K562 (cell line): Measurements from ENCODE around the gene NUP188. TPM values are rescaled to one million over a fixed set of nuclear protein-coding genes. Genes with fewer than 3 reads are reported as not detected.

Source experiments
- ATAC-seq: fragments of 200-7000 bp; cut with Tn5 transposase; 3 replicates; pipeline ENCODE4 v1.9.1; 2020; ENCODE audit warnings: moderate library complexity
- BruUV-seq: library from RNA; stranded (reverse); fragments of 400-500 nt; replicated peaks from 2 replicates; lab custom pipeline; 2021; lab: Mats Ljungman, UMichigan
- CTCF ChIA-PET: fragments of 300-600 bp; formaldehyde crosslinking; extraction: SDS; loops from one replicate; lab custom pipeline; 2021; ENCODE audit warnings: low intra/inter-chr PET ratio; lab: Yijun Ruan, JAX
- POLR2A ChIA-PET: fragments of 300-600, 350-650 bp; sonication (Branson Sonifier 250); formaldehyde crosslinking; extraction: SDS; loops from one replicate; lab custom pipeline; 2021; ENCODE audit warnings: antibody characterized with exemption, inconsistent platforms; lab: Yijun Ruan, JAX
- DNase-seq, 4 experiments: peaks; one replicate each; pipeline versions ENCODE4 v3.0.0 to v3.0.0-alpha.2; 2011 to 2018; ENCODE audit warnings: low spot score in 3 of 4, mixed read lengths in 3 of 4; ENCODE audit errors: extremely low read depth in 1 of 4
- FAIRE-seq: peaks from 2 replicates; lab custom pipeline; 2011; peaks lifted over from hg19 to GRCh38; lab: Jason Lieb, UNC
- H2AFZ ChIP-seq: 2 replicates; pipeline ENCODE4 v1.6.0; 2011; ENCODE audit warnings: low read depth, low read length, control low read depth, inconsistent platforms
- H3K27ac ChIP-seq: fragments of 200-600 bp; 3 replicates; pipeline ENCODE4 v1.8.0; 2011; ENCODE audit warnings: low read depth, mild to moderate bottlenecking, control low read depth, inconsistent platforms, low read length, moderate library complexity, mixed read lengths; ENCODE audit errors: extremely low read depth
- H3K27me3 ChIP-seq, 2 experiments: fragments of 300-600 bp in 1 of 2; 2 replicates in 1 of 2; 3 replicates in 1 of 2; pipeline versions ENCODE4 v1.6.0 to v1.8.0; 2011; ENCODE audit warnings: inconsistent platforms in 2 of 2, low read length in 2 of 2, mild to moderate bottlenecking in 1 of 2, mixed read lengths in 1 of 2, moderate library complexity in 1 of 2; ENCODE audit not compliant: control insufficient read depth in 2 of 2, insufficient read depth in 2 of 2
- H3K36me3 ChIP-seq: fragments of 300-600 bp; 3 replicates; pipeline ENCODE4 v1.8.0; 2011; ENCODE audit warnings: mild to moderate bottlenecking, low read length, inconsistent platforms; ENCODE audit not compliant: control insufficient read depth, insufficient read depth
- H3K4me1 ChIP-seq, 2 experiments: fragments of 200-600 bp in 1 of 2; replicated peaks in 1 of 2; 2 replicates in 1 of 2; 3 replicates in 1 of 2; pipeline versions ENCODE4 v1.5.1 to v1.8.0; 2011; ENCODE audit warnings: inconsistent platforms in 2 of 2, low read length in 2 of 2, mild to moderate bottlenecking in 1 of 2, mixed read lengths in 1 of 2, moderate library complexity in 1 of 2; ENCODE audit not compliant: control insufficient read depth in 2 of 2, insufficient read depth in 2 of 2
- H3K4me2 ChIP-seq: 2 replicates; pipeline ENCODE4 v1.6.1; 2011; ENCODE audit warnings: low read length, control low read depth, inconsistent platforms, mixed read lengths; ENCODE audit not compliant: insufficient read depth
- H3K4me3 ChIP-seq: fragments of 200-600 bp; sonication (generic), shearing (Covaris generic); 2 replicates; pipeline ENCODE4 v1.5.1; 2016; ENCODE audit warnings: control low read depth, inconsistent platforms
- H3K79me2 ChIP-seq: fragments of 200-600 bp; 3 replicates; pipeline ENCODE4 v1.8.0; 2011; ENCODE audit warnings: low read length, inconsistent platforms; ENCODE audit not compliant: control insufficient read depth, insufficient read depth
- H3K9ac ChIP-seq, 2 experiments: 2 replicates each; pipeline versions ENCODE4 v1.6.0 to v1.6.1; 2011; ENCODE audit warnings: low read depth in 2 of 2, low read length in 2 of 2, control low read depth in 1 of 2, inconsistent platforms in 1 of 2, mild to moderate bottlenecking in 1 of 2, mixed read lengths in 1 of 2; ENCODE audit not compliant: insufficient read depth in 1 of 2
- H3K9me1 ChIP-seq: one replicate; pipeline ENCODE4 v1.6.0; 2011; ENCODE audit warnings: inconsistent platforms, mild to moderate bottlenecking, low read length, moderate library complexity; ENCODE audit not compliant: control insufficient read depth, insufficient read depth
- H3K9me3 ChIP-seq: replicated peaks from 2 replicates; pipeline ENCODE4 v1.5.1; 2011; ENCODE audit warnings: low read depth, low read length, inconsistent platforms; ENCODE audit not compliant: control insufficient read depth, insufficient read depth
- H4K20me1 ChIP-seq: replicated peaks from 2 replicates; pipeline ENCODE4 v1.6.1; 2011; ENCODE audit warnings: low read length, inconsistent platforms, mixed read lengths; ENCODE audit not compliant: control insufficient read depth, insufficient read depth
- ARID1B ChIP-seq: fragments of 450-650 bp; IDR thresholded peaks from 2 replicates; pipeline ENCODE4 v1.6.1; 2016; ENCODE audit warnings: antibody characterized with exemption, mild to moderate bottlenecking, inconsistent platforms
- MYNN ChIP-seq, 2 experiments: sonication (generic); formaldehyde crosslinking in 1 of 2; IDR thresholded peaks; 2 replicates each; pipeline versions ENCODE4 v1.5.0 to v1.6.1; 2016 to 2020; ENCODE audit warnings: antibody characterized with exemption in 1 of 2, missing genetic modification reagents in 1 of 2
- POLR2A ChIP-seq: fragments of 450-650 bp; conservative IDR thresholded peaks from 2 replicates; pipeline ENCODE4 v1.6.1; 2016
- SMARCC2 ChIP-seq: fragments of 450-650 bp; IDR thresholded peaks from 2 replicates; pipeline ENCODE4 v1.6.1; 2017; ENCODE audit warnings: antibody characterized with exemption, moderate library complexity, mild to moderate bottlenecking, low read depth
- ZNF445 ChIP-seq: fragments of 250-450 bp; sonication (Bioruptor Pico); IDR thresholded peaks from 2 replicates; pipeline ENCODE4 v1.4.0; 2020; ENCODE audit warnings: low read depth, mild to moderate bottlenecking, moderate library complexity
- WGBS: fragments of 100-300 bp; shearing (Covaris generic); methylation state at CpG from one replicate; pipeline ENCODE4 v1.1.6; 2016; ENCODE audit warnings: low coverage, mixed read lengths; ENCODE audit not compliant: insufficient coverage; ENCODE audit errors: missing lambda C conversion rate; 5-methylcytosine and 5-hydroxymethylcytosine counted together
- in situ Hi-C: fragments of 300-500 bp; cut with MboI; formaldehyde crosslinking; loops from 4 replicates; pipeline ENCODE4 v1.15.0; 2018; ENCODE audit warnings: inconsistent platforms, mixed read lengths
- intact Hi-C: fragments of 100-400 bp; cut with micrococcal nuclease; formaldehyde crosslinking; loops from 2 replicates; pipeline ENCODE4 v1.14.2; 2022
- polyA plus RNA-seq, 8 experiments: library from polyadenylated mRNA; depleted of rRNA in 4 of 8; stranded (reverse) in 5 of 8; unstranded in 3 of 8; fragments of >200 nt; fragmentation: Nextera tagmentation in 2 of 8; fragmentation: Illumina TruSeq in 1 of 8; extraction: Ambion mirVana in 2 of 8; extraction: Trizol in 1 of 8; gene quantifications; 2 replicates each; pipeline versions ENCODE4 v1.2.1 to v1.2.3, GENCODE V29; 2011 to 2014; ENCODE audit warnings: inconsistent platforms in 1 of 8, missing spikeins in 1 of 8
- total RNA-seq, 7 experiments: library from RNA; depleted of rRNA in 6 of 7; stranded (reverse); fragments of >200 nt in 6 of 7; fragmentation: Illumina TruSeq in 2 of 7; extraction: Trizol in 2 of 7; gene quantifications; 2 replicates each; pipeline versions ENCODE4 v1.2.1 to v1.2.3, GENCODE V29; 2011 to 2021; ENCODE audit warnings: low replicate concordance in 1 of 7
- TF ChIP-seq, protein P1 (sequence below), 3 experiments: fragments of 200-800 bp in 1 of 3; sonication (Bioruptor generic) in 1 of 3; sonication (generic) in 1 of 3; formaldehyde crosslinking in 1 of 3; IDR thresholded peaks; 2 replicates each; pipeline versions ENCODE4 v1.6.1 to v1.8.0; 2016 to 2022; ENCODE audit warnings: mild to moderate bottlenecking in 2 of 3, missing compliant biosample characterization in 2 of 3, missing genetic modification characterization in 2 of 3, missing genetic modification reagents in 1 of 3

NUP188 gene
- total and polyA plus RNA-seq, 9 of the 15 experiments (the other 6 are each of a cell fraction or from before 2014, with no cell fraction given) = 11.7 to 135 (median 70.6) TPM

DNA sequence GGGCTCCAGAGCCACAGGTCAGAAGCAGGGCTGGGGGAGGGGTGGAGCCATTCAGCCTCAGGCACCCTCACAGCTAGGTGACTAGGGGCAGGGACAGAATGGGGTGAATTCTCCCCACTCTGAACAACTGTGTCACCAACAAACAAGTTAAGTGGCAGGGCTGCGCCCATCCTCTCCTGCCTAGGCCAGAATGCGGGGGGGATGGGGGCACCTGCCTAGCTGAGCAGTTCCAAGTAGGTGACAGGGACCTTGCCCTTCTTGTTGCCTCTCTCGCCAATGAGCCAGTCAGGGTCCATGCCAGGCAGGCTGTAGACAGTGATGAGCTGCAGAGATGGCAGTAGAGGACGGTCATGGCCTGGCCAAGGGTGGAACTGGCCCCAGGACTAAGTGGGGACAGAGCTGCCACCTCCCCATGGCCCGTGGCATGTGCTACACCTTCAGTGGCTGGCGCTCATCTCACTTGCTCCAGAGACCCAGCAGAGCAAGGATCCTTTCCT is 61.0 kb downstream of the NUP188 start:
- CTCF ChIA-PET = no interaction called here
- Histone ChIP-seq H3K27me3 (no peaks in the 10 kb centered on the region), H3K9me3 (no peaks in the 10 kb centered on the region), H3K9me1 (no peaks in the 10 kb centered on the region), H2AFZ (no peak overlapping the region), H3K27ac (no peak overlapping the region), H3K4me2 (no peak overlapping the region), H4K20me1 (peaks cover 17% of the 10 kb centered on the region), H3K4me1 (peaks cover 0 to 48% of the 10 kb centered on the region in 2 experiments; a peak in 3 of 5 replicates), H3K36me3 (peaks cover 92% of the 10 kb centered on the region), H3K79me2 (no peaks in the 10 kb centered on the region), H3K4me3 (no peak overlapping the region), H3K9ac (peak overlapping the region in 1 of 2 experiments; percentile 67; a peak in 2 of 4 replicates)
- FAIRE-seq (no peak), ATAC-seq (no peak), DNase-seq (no peak)
- intact Hi-C loops = loop anchor here (5.0 kb wide), 1 partner anchor 276 kb away; no protein-coding TSS in a partner anchor
- POLR2A ChIA-PET = interaction anchor here (0.8 to 3.4 kb wide), 3 partner anchors 11 to 1255 kb away, joined by 3 to 15 read pairs (median 3); no protein-coding TSS in a partner anchor
- TF ChIP-seq ZNF445 (CRISPR knock-in tag) = no peak
- no peak for TF ChIP-seq SMARCC2
- no peak for TF ChIP-seq ARID1B
- peak; percentile 40; the same call in 1 of the 2 replicates for TF ChIP-seq POLR2A
- TF ChIP-seq, protein P1, sequence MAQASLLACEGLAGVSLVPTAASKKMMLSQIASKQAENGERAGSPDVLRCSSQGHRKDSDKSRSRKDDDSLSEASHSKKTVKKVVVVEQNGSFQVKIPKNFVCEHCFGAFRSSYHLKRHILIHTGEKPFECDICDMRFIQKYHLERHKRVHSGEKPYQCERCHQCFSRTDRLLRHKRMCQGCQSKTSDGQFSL (CRISPR knock-in tag; IDR thresholded peaks at IDR 0.05) = 0 out of 2 replicates have a peak, but pooled peaks have one; percentile 24
- TF ChIP-seq, protein P1 (tag; IDR thresholded peaks at IDR 0.05) = no peak
- TF ChIP-seq MYNN (IDR thresholded peaks at IDR 0.05) = 0 out of 2 replicates have a peak, but pooled peaks have one; percentile 3
- no peak for TF ChIP-seq MYNN (CRISPR knock-in tag; IDR thresholded peaks at IDR 0.05)
- WGBS = 88% methylated on average over 6 of the region's 6 CpGs
- no TSS peak for BruUV-seq
- in situ Hi-C loops = no loop called here
